CD4-positive, alpha-beta T cell treated with Interleukin-1 beta for 1 hour (primary cell): Measurements from ENCODE around the gene GSTT4.
A peak's percentile ranks its signal among the peaks of the same experiment; 100 is the strongest.
"Not testable (repeated sequence)": the region's sequence is repeated elsewhere in the genome, so short reads cannot be mapped to it uniquely, and the experiment has no call there.

Experiments
- DNase-seq, 2 donors: peaks; one replicate each; pipeline ENCODE4 v3.0.0-alpha.2; 2020 to 2022

GSTT4 gene

GRCh38 chr22:24005201-24005600, at the start of gene GSTT4:
GSTT4 (minus strand) TSS chr22:24005453; CDS start chr22:24005356, 97 bp downstream.
- no peak for DNase-seq

- DNase-seq = no peak
These were observed 49.1 kb upstream of the GSTT4 start for GRCh38 chr22:24054356-24054755.

- DNase-seq = no peak
These were observed 48.4 kb upstream of the GSTT4 start for GRCh38 chr22:24053481-24054226.

- no peak for DNase-seq
These were observed 46.3 kb upstream of the GSTT4 start for GRCh38 chr22:24051568-24051967.

- no peak for DNase-seq
These were observed 45.8 kb upstream of the GSTT4 start for GRCh38 chr22:24051028-24051427.

GRCh38 chr22:24049978-24050377, 44.7 kb upstream of the GSTT4 start:
- DNase-seq = no peak

- DNase-seq = no peak
These were observed 44.0 kb upstream of the GSTT4 start for GRCh38 chr22:24049211-24049610.

GRCh38 chr22:24046024-24046423, 40.8 kb upstream of the GSTT4 start:
- DNase-seq = no peak

GRCh38 chr22:24043958-24044357, 38.7 kb upstream of the GSTT4 start:
- DNase-seq = no peak

- DNase-seq = not testable (repeated sequence)
These were observed 38.2 kb upstream of the GSTT4 start for GRCh38 chr22:24043465-24043864.

- no peak for DNase-seq
These were observed 35.7 kb upstream of the GSTT4 start for GRCh38 chr22:24040946-24041345.

- no peak for DNase-seq
These were observed 33.8 kb upstream of the GSTT4 start for GRCh38 chr22:24039046-24039445.

- DNase-seq = peak; percentile 4 to 38
These were observed 32.9 kb upstream of the GSTT4 start for GRCh38 chr22:24037851-24038765.

- DNase-seq = no peak
These were observed 30.0 kb upstream of the GSTT4 start for GRCh38 chr22:24035296-24035695.

GRCh38 chr22:24033731-24034130, 28.5 kb upstream of the GSTT4 start:
- no peak for DNase-seq

- DNase-seq = no peak
These were observed 25.0 kb upstream of the GSTT4 start for GRCh38 chr22:24030186-24030702.

- DNase-seq = no peak
These were observed 24.1 kb upstream of the GSTT4 start for GRCh38 chr22:24029304-24029703.

GRCh38 chr22:24028533-24028932, 23.3 kb upstream of the GSTT4 start:
- DNase-seq = no peak

GRCh38 chr22:24027991-24028390, 22.7 kb upstream of the GSTT4 start:
- no peak for DNase-seq

GRCh38 chr22:24027389-24027975, 22.2 kb upstream of the GSTT4 start:
- no peak for DNase-seq

- DNase-seq = no peak
These were observed 21.5 kb upstream of the GSTT4 start for GRCh38 chr22:24026733-24027132.

GRCh38 chr22:24026056-24026455, 20.8 kb upstream of the GSTT4 start:
- DNase-seq = no peak

- DNase-seq = no peak
These were observed 20.2 kb upstream of the GSTT4 start for GRCh38 chr22:24025475-24025874.
